GM10847 (cell line): Measurements from ENCODE around the gene DNAJB12.
A peak's percentile ranks its signal among the peaks of the same experiment; 100 is the strongest.

Source experiments
- POLR2A ChIP-seq: IDR thresholded peaks from 2 replicates; pipeline ENCODE4 v1.6.1; 2011; ENCODE audit not compliant: insufficient read length; ENCODE audit errors: extremely low read depth

DNAJB12 gene

GRCh38 chr10:72335394-72336258 is 19.1 kb downstream of the DNAJB12 start:
- TF ChIP-seq POLR2A: peak; percentile 6

- TF ChIP-seq POLR2A: no peak
These were observed 19.8 kb downstream of the DNAJB12 start for GRCh38 chr10:72334825-72335393.

- TF ChIP-seq POLR2A: no peak
These were observed 20.4 kb downstream of the DNAJB12 start for GRCh38 chr10:72334196-72334824.

- no peak for TF ChIP-seq POLR2A
These were observed 21.4 kb downstream of the DNAJB12 start for GRCh38 chr10:72333112-72334015.

- peak; percentile 6 for TF ChIP-seq POLR2A
These were observed 22.2 kb downstream of the DNAJB12 start for GRCh38 chr10:72332423-72333111.

GRCh38 chr10:72331575-72332422 is 22.9 kb downstream of the DNAJB12 start:
- peak; percentile 52 for TF ChIP-seq POLR2A

- TF ChIP-seq POLR2A: no peak
These were observed 24.7 kb downstream of the DNAJB12 start for GRCh38 chr10:72330069-72330426.

GRCh38 chr10:72329290-72330068 is 25.2 kb downstream of the DNAJB12 start:
- TF ChIP-seq POLR2A: no peak

- peak; percentile 35 for TF ChIP-seq POLR2A
These were observed 25.9 kb downstream of the DNAJB12 start for GRCh38 chr10:72328829-72329204.

- TF ChIP-seq POLR2A: peak; percentile 26
These were observed 26.5 kb downstream of the DNAJB12 start for GRCh38 chr10:72328045-72328828.

GRCh38 chr10:72326665-72327603 is 27.8 kb downstream of the DNAJB12 start:
- peak; percentile 24 for TF ChIP-seq POLR2A
